OCI-M2 (cell line): ENCODE results near the gene OR7G1.

ENCODE experiments used
- DNase-seq: peaks from one replicate; lab custom pipeline; 2025; ENCODE audit not compliant: unreplicated experiment; lab: John Stamatoyannopoulos, UW

The OR7G1 gene, protein sequence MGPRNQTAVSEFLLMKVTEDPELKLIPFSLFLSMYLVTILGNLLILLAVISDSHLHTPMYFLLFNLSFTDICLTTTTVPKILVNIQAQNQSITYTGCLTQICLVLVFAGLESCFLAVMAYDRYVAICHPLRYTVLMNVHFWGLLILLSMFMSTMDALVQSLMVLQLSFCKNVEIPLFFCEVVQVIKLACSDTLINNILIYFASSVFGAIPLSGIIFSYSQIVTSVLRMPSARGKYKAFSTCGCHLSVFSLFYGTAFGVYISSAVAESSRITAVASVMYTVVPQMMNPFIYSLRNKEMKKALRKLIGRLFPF

DNA sequence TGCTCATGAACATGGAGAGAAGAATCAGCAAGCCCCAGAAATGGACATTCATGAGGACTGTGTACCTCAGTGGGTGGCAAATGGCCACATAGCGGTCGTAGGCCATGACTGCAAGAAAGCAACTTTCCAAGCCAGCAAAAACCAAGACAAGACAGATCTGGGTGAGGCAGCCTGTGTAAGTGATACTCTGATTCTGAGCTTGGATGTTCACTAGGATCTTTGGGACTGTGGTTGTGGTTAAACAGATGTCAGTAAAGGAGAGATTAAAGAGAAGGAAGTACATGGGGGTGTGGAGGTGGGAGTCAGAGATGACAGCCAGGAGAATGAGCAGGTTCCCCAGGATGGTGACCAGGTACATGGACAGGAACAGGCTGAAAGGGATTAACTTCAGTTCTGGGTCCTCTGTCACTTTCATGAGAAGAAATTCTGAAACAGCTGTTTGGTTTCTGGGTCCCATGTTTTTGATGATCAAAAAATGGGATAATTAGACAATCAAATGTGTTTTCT, at the start of gene OR7G1:
OR7G1 (minus strand) TSS at position 457 of the 507 bp plus-strand sequence; CDS start at position 457, 0 bp downstream.
- DNase-seq = no peak

DNA sequence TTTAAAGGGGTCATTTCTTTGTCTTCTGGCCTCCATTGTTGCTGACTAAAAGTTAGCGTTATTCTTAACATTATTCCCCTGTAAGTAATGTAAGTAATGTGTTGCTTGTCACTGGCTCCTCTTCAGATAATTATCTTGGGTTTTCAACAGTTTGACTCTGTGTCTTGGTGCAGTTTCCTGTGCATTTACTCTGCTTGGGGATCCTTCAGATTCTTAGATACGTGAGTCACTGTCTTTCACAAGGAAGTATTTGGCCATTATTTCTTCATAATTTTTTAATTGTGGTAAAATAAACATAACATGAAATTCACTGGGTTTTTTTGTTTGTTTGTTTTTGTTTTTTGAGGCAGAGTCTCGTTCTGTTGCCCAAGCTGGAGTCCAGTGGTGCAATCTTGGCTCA, 49.7 kb upstream of the OR7G1 start:
- DNase-seq = no peak

DNA sequence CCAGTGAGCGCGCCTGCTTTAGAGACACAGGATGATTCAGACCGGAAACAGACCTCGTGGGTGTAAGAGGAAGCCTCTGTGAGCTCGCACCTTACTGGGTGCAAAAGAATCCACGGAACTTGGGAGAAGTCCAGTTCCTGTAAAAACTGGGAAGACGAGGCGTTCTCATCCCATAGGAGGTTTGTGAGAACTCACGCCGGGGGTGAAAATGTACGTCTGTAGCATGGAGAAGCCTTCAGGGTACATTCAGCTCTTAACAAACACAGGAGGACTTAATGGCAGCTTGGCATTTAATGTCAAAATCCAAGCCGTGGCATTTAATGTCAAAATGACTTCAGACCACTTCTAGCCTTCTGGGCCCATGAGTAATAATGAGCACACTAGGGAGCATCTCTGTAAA, 45.9 kb upstream of the OR7G1 start:
- DNase-seq = no peak

DNA sequence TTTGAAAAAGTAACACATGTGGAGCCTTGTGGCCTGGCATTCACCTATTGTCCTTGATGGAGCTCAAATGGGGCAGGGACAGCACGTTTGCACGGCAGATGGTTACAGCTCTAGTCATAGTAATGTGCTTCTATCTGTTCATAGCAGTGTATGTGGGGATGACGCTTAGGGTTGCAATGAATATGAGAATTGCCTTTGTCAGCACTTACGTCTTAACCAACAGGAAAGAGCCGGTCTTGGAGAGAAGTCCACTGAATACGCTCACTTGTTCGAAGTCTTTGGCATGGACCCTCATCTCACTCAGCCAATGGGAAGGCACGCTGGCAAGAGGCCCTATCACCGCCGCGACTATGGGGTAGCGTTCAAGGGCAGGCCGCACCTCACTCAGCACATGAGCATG, 44.3 kb upstream of the OR7G1 start:
- DNase-seq = no peak

DNA sequence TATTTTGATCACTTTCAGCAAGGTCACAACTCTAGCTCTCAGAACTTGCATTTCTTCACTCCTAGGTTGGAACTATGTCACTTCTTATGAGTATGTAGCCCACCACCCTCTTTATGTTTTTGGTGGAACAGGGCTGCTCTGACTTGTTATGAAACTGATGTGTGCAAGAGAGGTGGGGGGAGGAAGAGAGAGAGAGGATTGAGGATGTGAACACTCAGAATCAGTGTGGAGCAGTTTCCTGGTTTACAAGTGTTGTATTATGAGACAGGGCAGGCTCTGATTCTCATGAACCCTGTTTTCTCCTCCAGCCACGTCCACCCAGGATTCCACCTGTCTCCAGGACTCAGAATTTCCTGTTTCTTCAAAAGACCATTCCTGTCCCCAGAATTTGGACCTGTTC, 40.7 kb upstream of the OR7G1 start:
- DNase-seq = no peak

DNA sequence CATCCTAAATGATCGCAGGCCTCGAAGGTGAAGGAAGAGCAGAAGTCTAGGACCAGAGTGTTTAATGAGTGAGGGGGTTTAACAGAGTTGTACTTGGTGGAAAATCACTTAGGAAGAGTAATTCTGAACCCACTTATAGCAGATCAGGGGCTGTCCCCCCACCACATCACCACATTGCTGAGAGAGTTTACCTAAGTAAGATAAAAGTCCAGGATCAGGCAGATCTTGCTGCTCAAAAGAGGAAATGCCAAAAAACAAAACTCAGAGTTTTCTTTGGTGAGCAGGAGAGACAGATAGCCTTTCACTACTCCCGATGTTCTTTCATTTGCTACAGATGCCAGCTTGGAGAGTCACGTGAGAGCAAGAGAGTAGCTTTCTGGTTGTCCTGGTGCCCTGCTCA, 40.0 kb upstream of the OR7G1 start:
- no peak for DNase-seq

DNA sequence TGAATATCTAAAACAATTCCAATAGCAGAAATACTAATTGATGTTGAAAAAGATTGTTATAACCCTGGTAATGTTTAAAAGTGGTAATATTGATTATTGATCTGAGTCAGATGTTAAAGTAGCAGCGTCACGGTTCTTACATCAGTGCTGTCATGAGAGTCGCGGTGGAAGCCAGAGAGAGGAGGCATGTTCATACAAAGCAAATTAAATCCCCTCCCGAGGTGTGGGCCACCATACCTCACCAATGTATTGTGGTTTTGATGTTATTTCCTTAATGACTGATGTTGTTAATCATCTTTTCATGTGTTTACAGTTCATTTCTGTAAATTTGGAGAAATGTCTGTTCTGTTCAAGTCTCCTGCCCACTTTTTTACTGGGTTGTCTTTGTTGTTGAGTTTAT, 35.8 kb upstream of the OR7G1 start:
- no peak for DNase-seq

DNA sequence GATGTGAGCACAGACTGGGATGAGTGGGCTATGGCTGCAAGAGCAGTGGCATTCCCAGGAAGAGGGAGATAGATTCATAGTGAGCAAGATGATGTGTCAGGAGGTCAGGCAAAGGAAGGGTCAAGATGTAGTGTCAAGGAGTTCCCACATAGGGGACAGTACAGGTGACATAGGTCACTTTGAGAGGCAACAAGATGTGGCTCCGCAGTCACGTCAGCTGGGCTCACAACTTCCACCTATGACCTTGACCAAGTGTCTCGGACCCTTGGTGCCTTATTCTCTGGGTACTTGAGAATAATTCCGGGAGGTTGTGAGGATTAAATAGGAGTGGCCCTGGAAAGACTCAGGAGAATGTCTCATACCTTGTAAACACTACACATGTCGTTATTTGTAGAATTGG, 35.1 kb upstream of the OR7G1 start:
- no peak for DNase-seq

DNA sequence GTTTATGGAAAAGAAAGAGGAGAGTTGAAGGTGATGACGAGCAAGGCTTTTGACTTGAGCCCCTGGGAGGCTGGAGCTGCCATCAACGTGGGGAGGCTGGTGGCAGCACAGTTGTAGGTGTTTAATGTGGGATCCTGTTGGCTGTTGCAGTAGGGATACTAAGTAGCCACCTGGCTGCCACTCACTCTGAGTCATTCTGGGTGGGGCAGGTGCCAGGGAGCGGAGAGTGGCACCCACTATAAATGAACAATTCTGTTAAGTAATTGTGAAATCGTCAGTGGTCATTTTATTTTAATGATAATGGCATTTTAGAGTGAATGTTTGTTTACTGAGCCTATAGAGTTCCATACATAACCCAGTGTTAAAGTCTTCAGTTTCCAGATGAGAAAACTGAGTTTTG, 34.4 kb upstream of the OR7G1 start:
- no peak for DNase-seq

DNA sequence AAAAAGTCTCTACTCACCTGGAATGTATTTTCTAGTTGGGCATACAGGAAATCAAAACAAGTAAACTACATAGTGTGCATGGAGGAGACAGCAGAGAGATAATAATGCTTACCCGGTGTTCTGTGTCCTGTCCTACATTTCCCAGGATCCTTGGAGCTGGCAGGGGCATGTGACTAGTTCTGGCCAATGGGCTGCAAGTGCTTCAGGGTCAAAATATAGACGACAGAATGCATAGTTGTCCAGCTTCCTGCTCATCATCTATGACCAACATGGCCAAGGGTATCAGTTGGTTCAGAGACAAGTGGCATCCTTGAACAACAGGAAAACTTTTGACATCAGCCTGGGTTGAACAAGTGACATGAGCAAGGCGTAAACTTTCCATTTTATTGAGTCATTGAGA, 33.1 kb upstream of the OR7G1 start:
- DNase-seq = no peak

DNA sequence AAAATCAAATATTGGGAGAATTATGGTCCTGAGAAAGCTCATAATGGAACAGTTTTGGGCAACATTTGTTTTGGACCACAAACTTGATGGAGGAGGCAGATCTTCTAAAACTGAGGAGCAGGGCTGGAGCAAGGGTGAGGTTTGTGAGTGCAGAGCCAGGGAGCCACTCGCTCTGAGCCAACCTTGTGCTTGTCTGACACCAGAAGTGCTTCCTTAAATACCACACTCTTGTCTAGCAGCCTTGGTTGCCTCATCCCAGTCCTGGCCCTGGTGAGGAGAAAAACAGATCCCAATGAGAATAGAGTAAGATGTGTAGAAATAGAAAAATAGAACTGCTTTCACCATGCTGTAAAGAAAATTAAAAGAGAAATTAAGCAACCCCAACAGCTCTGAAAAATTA, 31.3 kb upstream of the OR7G1 start:
- DNase-seq = no peak

DNA sequence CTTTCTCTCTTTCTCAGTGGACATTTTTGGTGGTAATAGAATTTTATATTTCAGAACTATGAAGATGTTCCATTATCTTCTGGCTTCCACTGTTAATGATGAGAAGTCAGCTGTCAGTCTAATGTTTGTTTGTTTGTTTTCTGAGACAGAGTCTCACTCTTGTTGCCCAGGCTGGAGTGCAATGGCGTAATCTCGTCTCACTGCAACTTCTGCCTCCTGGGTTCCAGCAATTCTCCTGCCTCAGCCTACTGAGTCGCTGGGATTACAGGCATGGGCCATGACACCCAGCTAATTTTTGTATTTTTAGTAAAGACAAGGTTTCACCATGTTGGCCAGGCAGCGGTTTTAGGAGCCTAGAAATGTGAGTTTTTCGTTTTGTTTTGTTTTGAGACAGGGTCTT, 29.4 kb upstream of the OR7G1 start:
- DNase-seq = no peak

DNA sequence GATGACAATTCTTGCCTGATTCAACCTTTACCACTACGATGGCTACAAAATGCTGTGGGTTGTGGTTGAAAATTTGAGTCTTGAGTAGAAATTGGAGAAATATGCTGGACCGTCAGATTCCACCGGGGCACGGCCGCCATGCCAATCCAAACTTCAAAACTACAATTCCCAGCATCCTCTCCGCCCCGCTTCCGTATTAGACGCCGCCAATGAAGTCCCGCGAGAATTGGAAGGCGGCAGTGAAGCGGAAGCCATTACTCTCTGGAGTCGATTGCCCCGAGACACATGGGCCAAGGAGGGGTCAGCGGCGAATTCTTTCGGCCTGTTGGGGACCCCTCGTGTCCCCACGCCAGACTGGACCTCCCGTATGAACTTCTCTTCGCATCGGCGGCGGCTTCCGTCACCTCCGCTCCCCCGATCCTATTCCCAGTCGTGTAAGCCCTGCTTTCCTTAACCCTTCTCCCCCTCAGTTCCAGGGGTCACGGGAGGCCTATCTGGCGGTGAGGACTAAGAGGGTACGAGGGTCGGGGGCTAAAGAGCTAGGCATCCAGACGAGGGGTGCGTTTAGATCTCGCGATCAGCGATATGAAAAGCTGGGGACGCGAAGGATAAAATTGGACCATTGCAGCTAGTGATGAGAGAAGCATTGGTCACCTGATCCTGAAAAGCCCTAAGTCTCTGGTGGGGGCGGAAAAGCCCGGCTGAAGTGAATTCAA, 24.8 kb upstream of the OR7G1 start, which contains the start of gene ZNF317:
ZNF317 (plus strand) TSS at position 239 of the 716 bp plus-strand sequence. CDS start 15,620 bp downstream, outside the sequence.
- peak; percentile 46 for DNase-seq

DNA sequence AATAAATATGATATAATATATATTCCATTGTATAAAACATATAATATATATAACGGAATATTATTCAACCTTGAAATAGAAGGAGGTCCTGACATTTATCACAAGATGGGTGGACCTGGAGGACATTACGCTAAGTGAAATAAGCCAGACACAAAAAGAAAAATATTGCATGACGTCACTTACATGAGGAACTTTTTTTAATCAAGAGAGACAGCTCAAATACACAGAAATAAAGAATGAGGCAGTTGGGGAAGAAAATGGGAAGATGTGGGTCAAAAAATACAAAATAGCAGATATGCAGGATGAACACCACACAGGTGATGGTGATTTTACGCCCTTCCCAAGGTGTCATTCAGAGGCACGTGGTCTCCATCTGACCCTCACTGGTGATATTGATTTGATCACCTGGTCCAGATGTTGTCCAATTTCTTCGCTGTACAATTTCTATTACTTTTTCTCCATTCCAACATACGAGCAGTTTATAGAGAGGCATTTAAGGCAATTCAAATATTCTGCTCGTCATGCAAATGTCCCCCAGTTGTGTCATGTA, 24.1 kb upstream of the OR7G1 start:
- no peak for DNase-seq

DNA sequence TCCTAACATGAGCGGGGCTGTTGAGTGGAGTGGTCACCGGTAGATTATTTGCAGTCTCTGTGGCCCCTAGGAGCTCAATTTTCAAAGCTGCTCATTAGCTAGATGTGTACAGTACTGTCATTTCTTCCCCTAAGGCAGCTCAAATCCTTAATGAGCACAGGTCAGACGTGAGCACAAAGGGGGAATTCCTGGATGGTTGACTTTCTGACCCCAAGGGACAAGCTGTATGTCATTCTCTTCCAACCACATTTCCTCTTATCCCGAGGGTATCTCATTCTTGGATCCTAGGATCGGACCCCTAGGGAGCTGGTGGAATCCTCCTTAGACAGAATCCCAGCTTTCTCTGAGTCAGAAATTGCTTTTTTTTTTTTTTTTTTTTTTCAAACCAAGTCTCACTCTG, 16.9 kb upstream of the OR7G1 start:
- DNase-seq = no peak

DNA sequence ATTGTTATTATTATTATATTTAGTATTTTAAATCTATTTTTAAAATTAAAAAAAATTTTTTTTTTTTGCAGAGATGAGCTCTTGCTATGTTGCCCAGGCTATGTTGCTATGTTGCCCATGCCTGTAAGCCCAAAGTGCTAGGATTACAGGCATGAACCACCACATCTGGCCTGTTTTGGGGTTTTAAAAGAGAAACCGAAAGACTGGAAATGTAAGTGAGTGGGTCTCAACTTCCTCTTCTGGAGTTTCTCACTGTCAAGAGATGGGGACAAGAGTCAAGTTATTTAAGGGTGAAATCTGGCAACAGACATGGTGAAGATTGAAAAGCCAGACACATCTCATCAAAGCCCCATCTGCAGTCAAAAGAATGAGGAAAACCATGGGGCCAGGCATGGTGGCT, 15.4 kb upstream of the OR7G1 start:
- DNase-seq = no peak

DNA sequence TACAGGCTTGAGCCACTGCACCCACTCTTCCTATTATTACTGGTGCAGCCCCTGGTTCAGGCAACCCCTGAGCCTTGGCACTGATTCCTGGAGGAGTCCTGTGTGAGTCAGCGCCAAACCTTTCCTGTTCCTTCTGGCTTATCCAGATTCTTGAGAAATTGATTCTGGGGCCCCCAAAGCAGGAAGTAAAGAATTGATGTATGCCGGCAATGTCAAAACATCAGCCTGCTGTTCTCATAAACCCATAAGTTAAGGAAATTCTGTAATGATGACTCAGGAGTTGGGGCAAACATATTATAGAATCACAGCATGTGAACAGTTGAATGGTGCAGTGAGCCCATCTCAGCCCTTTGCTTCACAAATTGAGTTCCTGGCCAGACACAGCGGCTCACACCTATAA, 12.6 kb upstream of the OR7G1 start:
- DNase-seq = no peak

DNA sequence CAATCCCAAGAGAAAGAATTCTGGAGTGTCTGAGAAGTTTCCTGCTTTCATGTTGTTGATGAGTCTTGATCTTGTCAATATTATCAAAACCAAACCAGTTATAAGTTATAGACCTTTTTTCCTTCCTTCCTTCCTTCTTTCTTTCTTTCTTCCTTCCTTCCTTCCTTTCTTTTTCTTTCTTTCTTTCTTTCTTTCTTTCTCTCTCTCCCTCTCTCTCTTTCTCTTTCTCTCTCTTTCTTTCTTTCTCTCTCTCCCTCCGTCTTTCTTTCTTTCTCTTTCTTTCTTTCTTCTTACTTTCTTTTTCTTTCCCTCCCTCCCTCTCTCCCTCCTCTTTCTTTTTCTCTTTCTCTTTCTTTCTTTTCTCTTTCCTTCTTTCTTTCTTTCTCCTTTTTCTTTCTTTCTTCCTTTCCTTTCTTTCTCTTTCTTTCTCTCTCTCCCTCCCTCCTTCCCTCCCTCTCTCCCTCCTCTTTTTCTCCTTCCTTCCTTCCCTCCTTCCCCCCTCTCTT, 11.4 kb upstream of the OR7G1 start, which contains the start of gene OR7G3:
OR7G3 (minus strand) TSS at position 51 of the 506 bp plus-strand sequence; CDS start at position 51, 0 bp downstream.
- DNase-seq = no peak

DNA sequence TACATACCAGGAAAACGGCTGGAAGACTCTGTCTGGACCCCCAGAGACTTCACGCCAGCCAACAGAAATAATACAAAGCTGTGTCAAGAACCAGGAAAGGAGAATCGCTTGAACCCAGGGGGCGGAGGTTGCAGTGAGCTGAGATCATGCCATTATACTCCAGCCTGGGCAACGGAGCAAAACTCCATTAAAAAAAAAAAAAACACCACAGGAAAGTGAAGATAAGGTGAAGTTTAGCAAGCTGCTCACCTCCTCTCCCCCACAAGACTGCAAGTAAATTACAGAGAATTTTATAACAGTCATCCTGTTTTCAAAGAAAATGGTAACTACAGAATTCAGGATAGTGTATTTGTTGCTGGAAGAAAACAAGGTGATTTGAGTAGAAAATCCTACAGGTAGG, 984 bp upstream of the OR7G1 start:
- DNase-seq = no peak

DNA sequence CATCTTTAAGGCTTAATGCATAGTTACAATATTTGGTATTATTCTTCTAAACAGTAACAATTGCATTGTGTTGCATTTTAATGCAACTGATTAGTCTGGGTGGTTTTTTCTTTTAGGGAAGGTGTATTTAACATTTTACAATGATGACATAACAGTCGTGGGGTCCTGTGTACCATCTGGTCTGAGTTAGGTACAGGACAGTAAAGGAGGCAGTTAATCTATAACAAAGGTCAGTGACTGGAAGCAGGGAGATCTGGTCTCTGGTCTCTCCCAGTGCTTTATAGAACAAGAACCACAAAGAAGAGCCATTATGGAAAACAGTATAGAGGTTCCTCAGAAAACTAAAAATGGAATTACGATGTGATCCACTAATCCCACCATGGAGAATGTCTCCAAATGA, 5.6 kb downstream of the OR7G1 start:
- DNase-seq = no peak

DNA sequence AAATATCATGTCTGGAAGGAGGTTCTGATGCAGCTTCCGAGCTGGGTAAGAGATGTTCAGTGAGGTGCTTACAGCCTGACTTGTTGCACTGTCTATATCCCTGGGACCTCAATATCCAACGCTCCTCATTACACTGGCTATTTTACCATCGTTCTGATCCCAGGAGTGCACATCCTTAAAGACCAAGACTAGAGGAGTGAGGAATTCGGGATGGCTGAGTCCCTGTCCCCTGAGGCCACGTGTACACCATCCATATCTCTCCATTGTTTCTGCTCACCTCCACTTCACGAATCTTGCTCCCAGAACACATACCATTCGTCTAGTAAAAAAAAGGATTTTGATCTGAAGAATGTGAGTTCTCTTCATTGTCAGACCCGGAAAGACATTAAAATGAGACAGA, 8.2 kb downstream of the OR7G1 start, which contains the start of gene OR7G2:
OR7G2 (minus strand) TSS at position 101 of the 400 bp plus-strand sequence. CDS start 4,232 bp downstream, outside the sequence.
- DNase-seq = no peak

DNA sequence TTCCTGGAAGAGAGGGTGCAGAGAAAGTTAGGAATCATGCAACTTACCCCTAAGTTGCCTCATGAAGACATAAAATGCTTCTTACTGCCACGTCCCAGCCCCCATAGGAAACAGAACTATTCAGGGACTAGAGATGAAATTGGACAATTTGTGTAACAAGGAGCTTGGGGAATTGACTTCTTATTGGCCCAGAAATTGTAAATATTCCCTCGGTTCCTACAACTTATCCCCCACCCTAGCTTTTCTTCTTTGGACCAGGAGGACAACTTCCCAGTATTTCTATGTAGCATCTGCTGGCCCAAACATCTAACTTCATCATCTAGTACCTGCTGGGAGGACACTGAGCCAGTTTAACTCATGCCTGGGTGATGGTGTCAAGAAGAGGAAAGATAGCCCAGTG, 28.8 kb downstream of the OR7G1 start, which contains the start of gene OR1M1:
OR1M1 (plus strand) TSS at position 301 of the 400 bp plus-strand sequence. CDS start 6,184 bp downstream, outside the sequence.
- DNase-seq = no peak
